GM21786 (cell line): Measurements from ENCODE around the gene FSTL1.
A peak's percentile ranks its signal among the peaks of the same experiment; 100 is the strongest.

Source experiments
- ATAC-seq: cut with Tn5 transposase; IDR thresholded peaks from one replicate; pipeline ENCODE4 v1.9.1; 2021; ENCODE audit not compliant: unreplicated experiment

The FSTL1 gene

GRCh38 chr3:120364101-120364500 lies 86.7 kb downstream of the FSTL1 start:
- no peak for ATAC-seq

- ATAC-seq, result no peak
Measured at GRCh38 chr3:120357807-120358206, 93.0 kb downstream of the FSTL1 start.

- ATAC-seq, result no peak
Measured at GRCh38 chr3:120355486-120355885, 95.3 kb downstream of the FSTL1 start.

GRCh38 chr3:120353463-120353862 lies 97.3 kb downstream of the FSTL1 start:
- no peak for ATAC-seq

DNA sequence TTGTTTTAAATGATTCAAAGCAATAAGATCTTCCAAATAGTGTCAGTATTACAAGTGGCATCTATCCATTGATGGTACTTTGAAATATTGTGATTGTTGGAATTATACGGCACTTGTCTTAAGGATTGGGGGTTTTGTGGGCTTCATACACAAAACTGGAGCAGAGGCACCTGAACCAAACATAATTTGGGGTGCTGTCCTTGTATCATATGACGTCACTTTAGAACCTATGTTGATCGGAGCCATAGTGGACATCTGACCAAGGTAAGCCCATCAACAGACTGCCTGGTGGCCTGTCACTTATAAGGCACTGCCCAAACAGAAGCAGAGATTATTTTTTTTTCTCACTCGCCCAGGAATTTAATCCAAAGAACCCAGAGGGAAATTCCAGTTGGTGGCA lies 98.8 kb downstream of the FSTL1 start:
- no peak for ATAC-seq

GRCh38 chr3:120350401-120350941 lies 100.3 kb downstream of the FSTL1 start:
- no peak for ATAC-seq

- no peak for ATAC-seq
Measured at GRCh38 chr3:120349855-120350125, 101.0 kb downstream of the FSTL1 start.

DNA sequence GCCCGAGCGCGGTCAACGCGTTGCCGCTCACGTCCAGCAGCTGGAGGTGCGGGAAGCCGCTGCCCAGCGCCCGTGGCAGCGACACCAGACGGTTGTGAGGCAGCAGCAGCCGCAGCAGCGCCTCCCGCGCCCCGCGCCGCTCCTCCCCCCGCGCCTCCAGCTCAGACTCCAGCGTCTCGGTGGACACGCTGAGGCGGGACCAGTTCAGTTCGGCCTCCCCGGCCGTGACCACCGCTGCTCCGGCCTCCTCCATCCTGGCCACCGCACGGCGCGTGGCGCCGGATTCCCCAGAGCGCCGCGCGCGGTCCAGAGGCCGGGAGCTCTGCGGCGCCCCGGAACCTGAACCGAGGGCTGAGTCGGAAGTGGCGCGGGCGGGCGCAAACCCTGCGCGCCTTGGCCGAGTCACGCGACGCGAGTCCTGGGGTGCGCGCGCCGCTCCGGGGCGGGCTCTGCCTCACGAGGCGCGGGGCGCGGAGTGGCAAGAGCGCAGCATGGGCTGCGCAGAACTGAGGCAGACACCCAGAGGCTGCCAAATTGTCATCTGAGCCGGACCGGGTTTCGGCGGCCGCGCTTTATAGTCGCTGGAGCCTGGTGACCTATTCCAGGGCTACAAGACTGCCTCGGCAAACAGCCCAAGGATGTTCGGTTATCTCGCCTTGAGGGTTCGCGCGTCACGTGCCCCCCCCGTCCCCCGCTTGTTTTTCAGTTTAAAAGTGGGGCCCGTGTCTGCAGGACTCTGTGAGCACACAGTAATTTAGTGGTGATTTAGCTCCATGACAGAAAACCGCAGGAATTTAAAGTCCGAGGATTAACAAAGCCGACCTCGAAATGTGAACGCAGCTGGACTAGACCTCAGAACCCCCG lies 101.6 kb downstream of the FSTL1 start, which contains the start of gene LRRC58:
TSS of gene LRRC58 (minus strand) at position 364 of the 864 bp plus-strand sequence. CDS start at position 253, 111 bp downstream.
- peak; percentile 86 for ATAC-seq

GRCh38 chr3:120348065-120348990 lies 102.5 kb downstream of the FSTL1 start:
- peak; percentile 39 for ATAC-seq

- no peak for ATAC-seq
Measured at GRCh38 chr3:120344349-120344748, 106.4 kb downstream of the FSTL1 start.
